Inflammatory macrophage (primary cell): Measurements from ENCODE around the gene SNRPA1.
"Not testable (repeated sequence)": the region's sequence is repeated elsewhere in the genome, so short reads cannot be mapped to it uniquely, and the experiment has no call there.

Experiments used
- DNase-seq, 2 donors: peaks; one replicate each; pipeline ENCODE4 v3.0.0-alpha.2; 2020 to 2022

SNRPA1 gene

DNA sequence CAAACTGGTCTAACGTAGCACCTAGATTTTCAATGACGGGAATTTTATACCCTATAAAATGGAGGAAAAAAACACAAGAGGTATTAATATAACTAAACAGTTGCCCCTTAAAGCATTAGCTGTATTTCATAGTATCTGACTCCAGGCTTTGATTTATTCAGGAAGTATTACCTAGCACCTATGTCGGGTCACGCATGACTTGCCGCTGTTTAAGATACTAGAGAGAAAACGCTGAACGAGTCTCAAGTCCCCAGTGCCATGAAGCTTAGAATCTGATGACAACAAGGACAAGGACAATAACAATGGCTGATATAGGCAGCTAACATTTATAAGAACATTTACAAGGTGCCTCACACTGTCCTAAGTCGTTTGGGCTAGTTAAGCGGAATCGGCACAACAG is 1.9 kb downstream of the SNRPA1 start:
- DNase-seq, result no peak

DNA sequence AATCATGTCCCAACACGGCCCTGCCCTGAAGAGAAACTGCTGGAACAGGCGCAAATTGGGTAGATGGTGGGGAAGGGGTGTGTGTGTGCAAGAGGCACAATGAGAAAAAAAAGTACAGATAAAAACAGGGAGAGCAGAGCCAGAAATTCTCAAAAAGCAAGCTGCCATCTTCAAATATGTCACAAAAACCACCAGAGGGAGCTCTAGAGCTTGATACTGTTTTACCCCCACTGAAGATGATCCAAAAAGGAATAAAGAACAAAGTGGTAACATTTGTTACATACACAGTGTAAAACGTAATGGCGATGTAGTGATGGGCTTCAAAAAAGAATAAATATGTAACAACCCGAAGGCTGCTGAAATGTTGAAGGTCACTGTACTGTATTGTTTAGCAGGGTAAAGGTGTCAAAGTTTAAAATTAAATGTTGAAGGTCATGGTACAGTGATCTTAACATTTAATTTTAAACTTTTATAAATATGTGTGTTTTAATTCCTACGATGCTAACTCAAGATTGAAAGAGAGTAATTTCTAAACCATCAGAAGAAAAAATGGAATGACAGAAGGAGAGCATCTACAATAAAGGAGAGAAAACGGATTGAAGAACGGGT is 6.0 kb downstream of the SNRPA1 start:
- peak; percentile 47 to 75 for DNase-seq

DNA sequence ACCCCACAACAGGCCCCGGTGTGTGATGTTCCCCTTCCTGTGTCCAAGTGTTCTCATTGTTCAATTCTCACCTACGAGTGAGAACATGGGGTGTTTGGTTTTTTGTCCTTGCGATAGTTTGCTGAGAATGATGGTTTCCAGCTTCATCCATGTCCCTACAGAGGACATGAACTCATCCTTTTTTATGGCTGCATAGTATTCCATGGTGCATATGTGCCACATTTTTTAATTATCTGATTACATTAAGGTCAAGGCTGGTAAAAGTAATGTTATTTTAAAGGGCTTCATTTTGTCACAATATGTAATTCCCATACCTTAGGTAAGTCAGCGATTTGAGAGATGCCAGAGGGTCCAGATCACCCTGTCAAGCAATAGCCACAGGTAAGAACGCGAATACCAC is 7.7 kb downstream of the SNRPA1 start:
- DNase-seq, result not testable (repeated sequence)

DNA sequence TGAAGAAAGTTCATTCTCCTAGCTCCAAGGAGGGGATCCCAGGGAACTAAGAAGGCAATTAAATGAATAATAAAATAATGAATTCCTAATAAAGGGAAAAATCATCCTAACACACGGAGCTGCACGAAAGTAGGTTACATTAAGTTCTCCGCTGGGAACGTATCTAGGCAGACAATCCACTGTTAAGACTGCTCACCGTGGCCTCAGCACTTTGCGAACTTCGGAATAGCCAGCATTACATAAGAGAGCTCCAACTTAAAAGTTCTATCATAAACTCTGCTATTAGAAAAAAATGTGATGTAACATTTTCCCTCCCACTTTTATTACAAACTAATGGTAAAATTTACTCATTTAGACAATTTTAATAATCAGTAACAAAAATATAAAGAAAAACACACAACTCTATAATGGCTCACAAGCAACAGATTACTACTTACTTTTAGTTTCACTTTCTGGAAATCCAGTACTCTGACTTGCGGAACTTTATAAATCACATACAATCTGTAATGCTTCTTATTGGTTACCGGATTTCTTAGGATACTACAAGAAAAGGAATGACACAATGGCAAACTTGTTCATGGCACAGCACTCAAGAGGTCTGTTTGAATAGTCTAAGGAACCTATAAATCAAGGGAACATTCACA is 8.5 kb downstream of the SNRPA1 start:
- no peak for DNase-seq

DNA sequence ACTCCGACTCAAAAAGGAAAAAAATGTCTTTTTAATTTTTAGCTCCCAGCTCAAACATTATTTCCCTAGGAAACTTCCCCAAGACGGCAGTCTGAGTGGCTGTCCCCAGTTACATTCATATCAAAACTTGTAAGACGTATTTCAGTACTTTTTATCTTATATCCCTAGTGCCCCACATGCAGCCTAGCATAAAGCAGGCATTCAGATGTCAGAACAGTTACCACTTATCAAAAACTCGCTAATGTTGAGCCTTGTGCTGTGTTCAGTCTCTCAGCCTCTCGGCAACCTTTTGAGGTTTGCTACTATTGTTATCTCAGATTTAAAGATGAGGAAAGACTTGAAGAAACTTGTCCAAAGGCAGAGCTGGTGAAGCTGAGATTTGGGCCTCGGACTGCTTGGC is 11.1 kb downstream of the SNRPA1 start:
- DNase-seq, result no peak

DNA sequence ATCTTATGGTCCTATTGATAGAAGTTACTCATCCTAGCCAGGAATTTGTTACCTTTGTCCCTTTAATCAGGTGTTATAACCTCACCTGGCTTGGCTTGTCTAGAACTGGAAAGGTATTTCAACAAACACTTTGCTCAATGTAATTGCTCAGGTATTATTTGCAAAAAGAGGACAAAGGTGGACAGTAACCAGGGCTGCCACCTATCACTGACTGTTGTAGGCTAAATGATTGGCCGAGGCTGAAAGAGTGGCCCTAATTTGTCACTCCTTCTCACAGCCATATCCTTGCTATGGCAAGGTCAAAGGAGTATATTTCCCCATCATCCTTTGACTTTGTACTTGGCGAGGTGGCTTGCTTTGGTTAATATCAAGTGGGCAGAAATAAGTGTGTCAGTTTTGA is 15.0 kb downstream of the SNRPA1 start:
- no peak for DNase-seq

DNA sequence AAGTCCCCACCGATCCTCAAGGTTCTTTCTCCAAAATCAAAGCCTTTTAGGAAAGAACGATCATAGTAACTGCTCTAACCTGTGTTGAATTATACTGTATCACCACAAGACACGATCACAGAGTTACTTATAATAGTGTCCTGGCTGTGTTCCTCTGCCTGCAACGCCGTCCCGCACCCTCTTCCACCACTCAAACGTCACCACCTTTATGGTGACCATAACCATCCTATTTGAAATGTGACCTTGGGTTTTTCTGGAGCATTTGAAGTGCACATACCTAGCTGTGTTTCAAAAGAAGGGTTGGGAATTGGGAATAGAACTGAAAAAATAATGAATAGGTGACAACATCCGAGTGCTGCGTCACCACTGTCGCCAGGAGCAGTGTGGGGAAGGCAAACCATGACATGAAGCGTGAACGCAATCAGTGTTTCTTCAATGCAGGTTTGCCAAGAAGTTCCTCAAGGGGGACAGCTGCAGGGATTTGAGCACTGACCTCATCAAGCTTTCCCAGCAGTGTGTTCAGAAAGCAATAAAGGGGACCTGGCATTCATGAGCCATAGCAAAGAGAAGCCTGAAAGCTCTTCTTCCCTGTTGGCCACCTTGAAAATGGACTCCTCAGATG is 17.0 kb downstream of the SNRPA1 start:
- no peak for DNase-seq

DNA sequence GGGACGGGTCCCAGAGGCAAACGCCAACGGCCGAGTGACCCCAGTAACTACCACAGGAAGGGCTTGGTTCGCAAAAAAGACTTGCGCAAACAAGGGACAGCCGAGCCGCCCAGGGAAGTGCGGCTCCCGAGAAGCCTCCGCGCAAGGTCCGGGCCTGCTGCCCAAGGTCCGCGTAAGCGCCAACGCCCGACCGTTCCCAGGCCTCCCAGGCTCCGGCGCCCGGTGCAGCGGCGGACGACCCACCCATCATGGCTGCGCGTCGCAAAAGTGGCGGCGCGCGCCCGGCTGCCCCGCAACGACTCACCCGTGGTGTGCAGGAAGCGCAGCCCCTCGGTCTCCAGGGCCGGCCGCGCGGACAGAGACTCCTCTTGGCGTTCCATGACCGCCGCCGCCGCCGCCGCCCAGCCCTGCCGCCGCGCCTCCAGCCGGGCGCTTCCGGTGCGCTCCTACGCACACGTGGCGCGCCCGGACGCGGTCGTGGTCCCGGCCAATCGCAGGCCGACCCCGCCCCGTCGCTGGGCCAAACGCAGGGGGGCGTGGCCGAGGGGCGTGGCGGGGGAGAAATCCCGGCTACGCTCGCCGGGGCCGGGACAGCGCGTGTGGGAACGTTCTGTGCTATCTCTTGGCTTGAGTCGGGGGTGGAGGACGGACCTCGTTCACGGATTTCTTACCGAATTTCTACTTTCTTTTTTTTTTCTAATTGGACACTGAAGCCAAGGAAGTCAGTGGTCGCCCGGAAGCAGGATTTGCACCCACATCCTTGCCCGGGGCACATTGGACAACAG is 17.8 kb downstream of the SNRPA1 start, which contains the start of gene SELENOS:
Gene SELENOS (minus strand): TSS at position 448 of the 785 bp plus-strand sequence. CDS start 68 bp downstream, at position 380.
- peak; percentile 91 to 96 for DNase-seq

DNA sequence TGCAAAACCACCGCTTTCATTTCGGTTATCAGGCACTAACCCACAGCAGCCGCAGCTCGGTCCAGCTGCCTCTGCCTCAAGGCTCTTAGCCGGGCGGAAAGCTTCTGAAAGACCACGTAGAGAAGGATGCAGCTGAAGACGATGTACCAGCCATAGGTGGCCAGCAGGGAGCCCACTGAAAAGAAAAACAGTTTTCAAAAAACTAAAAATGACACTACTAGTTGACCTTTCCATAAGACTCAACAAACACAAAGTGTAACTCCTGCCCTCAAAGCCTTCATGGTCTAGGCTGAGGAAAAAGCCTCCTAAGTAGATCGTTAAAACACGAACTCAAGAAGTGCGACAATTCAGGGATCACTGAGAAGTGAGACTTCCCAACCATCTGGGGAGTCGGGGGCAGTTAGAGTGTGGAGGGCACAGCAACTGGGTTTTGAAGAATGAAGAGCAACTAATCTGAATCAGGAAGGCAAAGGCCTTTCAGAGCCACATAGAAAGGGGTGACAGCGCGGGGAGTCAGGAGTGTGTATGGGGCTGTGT is 18.5 kb downstream of the SNRPA1 start:
- peak in 1 of 2 donors; percentile 15 for DNase-seq

DNA sequence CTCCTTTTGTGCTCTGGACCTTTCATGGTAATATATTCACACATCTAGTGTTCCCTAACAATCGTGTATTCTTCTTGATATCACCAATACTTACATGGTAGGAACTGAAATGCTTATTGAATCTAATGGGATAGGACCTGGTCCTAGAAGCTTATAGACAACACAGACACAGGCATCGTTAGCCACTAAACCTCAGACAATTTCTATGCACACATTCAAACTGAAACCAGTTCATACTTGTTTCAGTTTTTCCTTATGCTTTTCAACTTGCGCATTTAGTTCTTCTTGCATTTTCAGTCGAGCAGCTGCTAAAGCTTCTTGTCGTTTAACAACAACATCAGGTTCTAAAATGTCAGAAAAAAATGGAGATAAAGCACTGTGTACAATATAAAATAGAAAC is 20.0 kb downstream of the SNRPA1 start:
- DNase-seq, result no peak

DNA sequence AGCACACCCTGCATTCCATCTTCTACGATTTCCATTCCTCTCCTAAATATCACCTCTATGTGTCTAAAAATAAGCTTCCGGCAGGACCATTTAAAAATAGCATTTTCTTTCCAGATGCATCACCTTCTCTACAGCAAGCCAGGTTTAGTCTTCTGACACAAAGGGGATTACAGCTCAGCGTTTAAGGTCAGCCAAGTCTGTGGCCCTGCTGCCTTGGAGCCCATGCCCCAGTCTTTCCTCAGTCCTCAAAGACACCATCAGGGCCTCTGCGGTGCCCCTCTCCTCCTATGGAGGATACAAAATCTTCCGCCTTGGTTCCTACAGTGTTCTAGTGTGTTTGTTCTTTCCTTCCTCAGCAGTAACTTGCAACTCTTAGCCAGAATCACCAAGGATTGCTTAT is 21.5 kb downstream of the SNRPA1 start:
- DNase-seq, result no peak

DNA sequence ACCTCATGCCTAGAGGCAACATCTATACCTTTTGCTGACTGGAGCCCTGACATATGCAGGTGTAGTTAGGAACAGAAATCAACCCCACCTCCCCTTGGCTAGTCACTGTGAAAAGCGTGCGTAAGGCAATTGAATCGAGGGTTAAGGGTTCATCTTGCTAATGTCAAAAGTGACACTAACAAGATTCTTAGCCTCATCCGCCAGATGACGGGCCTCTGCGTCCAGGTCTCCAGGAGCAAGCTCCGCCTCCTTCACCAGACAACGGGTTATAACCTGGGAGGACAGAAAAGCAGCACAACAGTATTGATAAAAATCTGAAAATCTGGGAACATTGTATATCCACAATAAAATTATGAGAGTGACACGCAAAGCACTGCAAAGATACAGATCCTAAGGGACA is 22.5 kb downstream of the SNRPA1 start:
- no peak for DNase-seq

DNA sequence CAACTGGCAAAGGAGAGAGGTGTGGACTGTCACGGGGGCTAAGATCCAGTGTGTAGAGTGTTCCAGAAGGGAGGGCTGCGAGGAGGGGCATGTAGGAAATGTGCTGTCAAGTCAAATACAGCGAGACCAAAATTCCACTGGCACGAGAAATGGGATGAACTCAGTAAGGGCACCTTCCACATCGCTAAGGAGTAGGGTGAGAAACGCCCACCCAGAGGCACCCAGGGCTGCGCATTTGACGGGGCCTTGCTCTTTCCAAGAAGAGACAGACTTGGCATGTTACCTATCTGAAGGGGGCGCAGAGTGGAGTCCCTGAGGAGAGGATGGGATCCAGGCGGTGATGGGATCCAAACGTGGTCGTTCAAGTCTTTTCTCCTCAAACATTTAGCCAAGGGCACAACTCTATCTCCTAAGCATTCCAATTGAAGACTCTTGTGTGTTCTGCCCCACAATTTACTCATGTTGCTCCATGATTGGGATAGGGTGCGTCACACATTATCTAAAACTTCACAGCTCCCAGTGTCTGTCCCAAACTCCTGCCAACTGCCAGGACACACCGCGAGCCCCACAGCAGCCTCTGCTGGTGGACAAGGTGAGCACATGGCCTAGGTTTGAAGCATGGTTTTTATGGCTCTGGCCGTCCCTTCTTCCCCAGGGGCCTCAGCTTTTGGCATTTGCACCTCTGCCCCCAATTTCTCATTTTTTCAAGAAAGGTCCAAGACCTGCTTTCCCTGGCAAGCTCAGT is 25.4 kb downstream of the SNRPA1 start:
- DNase-seq, result no peak

DNA sequence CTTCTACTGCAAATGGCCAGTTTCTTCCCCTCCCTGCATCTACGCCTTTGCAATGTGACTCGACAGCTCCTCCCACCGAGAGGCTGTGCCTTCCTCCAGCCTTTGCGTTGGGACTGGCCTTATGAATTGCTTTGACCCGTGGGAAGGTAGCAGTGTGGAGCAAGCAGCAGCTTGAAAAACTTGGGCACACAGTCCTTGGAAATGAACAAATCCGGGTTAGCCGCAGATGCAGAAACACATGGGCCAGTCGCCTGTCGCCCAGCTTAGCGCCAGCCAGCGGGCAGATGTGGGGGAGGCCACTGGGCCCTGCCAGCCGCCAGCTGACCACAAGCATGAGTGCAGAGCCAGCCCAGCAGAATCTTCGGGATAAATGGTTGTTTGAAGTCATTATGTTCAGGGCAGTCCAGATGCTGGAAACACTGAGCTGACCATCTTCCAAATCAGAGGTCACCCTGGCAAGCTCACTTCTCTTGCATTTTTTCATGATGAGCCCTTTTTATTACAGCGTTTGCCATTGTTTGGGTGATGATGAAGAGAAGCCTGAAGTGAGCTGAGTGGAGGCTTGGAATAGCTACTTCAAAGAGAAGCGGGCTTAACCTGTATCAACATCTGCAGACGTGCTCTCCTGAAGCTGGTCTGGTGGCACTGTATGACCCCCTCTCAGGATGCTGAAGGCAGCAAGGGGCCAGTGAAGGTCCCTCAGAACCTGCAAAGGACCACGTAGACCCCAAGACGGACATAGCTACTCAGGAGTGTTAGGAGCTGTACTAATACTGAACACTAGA is 27.5 kb downstream of the SNRPA1 start:
- peak in 1 of 2 donors; percentile 21 for DNase-seq

DNA sequence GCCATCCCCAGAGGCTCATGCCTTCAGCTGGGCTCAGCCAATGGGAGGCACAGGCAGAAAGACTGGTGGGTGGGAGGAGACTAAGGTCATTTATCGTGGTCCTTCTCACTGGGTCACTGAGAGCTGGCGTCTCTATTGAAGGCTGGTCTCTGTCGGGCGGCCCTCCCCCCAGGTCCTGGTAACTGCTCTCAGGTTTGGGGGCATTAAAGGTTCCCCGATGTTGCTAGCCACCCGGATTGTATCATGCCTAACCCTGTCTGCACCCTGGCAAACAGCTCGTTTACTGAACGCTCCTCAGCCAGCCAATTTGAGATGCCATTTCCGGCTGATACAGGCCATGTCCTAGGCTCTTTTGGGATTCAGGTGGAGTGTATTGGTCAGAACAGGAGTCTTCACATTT is 28.3 kb downstream of the SNRPA1 start:
- no peak for DNase-seq

DNA sequence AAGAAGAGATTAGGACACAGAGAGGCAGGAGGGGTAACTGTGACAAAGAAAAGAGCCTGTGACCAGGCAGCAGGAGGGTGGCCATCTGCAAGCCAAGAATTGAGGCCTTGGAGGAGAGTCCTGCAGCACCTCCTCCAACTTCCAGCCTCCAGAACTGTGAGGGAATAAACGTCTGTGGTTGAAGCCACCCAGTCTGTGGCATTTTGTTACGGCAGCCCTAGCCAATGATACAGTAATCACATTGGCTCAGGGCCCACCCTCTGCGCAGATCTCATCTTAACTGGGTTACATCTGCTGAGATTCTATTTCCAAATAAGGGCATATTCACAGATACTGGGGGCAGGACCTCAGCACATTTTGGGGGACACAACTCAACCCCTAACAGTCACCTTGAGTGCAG is 29.0 kb downstream of the SNRPA1 start:
- no peak for DNase-seq

DNA sequence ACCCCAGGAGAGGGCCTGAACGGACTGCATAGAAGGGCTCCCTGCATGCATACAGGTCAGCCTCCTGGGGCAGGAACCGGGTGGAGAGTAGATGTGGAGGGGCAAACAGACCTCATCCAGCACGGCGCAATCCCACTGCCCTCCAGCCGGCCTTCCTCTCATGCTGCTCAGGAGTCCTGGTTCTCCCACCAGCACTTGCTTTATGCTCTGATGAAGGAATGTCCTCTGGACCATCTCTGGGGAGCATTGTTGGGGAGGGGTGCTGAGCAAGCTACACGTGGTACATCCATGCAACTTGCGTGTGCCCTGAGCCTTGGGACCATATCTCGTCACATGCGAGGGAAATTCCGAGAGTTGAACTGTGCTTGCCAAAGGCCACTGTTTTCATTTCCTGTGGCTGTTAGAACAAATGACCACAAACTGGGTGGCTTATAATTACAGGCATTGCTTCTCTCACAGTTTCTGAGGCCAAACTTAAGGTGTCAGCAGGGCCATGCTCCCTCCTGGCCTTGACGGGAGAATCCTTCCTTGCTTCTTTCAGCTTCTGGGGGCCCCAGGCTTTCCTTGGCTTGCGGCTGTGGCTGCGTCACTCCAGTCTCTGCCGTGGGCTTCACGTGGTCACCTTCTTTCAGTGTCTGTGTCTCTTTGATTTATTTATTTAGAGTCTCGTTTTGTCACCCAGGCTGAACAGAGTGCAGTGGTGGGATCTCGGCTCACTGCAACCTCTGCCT is 30.0 kb downstream of the SNRPA1 start:
- DNase-seq, result no peak

DNA sequence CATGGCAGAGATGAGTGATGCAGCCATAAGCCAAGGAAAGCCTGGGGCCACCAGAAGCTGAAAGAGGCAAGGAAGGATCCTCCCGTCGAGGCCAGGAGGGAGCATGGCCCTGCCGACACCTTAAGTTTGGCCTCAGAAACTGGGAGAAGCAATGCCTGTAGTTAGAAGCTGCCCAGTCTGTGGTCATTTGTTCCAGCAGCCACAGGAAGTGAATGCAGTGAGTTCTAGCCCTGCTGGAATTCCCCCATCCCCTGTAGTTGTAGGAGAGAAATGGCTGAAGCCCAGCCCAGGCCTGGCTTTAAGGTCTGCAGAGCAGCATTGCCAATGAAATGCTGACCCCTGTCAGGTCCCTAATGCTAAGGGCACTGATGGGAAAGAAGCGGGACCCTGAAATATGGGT is 31.0 kb downstream of the SNRPA1 start:
- DNase-seq, result no peak

DNA sequence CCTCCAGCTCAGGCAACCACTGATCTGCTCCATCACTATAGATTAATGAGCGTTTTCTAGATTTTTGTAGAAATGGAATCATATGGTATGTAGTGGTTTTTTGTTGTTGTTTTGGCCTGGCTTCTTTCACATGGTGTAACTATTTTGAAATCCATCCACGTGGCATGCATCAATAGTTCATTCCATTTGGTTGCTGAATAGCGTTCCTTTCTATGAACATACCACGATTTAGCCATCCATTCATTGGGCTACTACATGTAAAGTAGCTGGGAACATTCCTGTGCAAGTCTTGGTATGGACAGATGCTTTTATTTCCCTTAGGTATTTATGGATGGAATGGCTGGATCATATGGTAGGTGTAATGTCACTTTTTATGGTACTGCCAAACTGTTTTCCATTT is 32.5 kb downstream of the SNRPA1 start:
- DNase-seq, result no peak

DNA sequence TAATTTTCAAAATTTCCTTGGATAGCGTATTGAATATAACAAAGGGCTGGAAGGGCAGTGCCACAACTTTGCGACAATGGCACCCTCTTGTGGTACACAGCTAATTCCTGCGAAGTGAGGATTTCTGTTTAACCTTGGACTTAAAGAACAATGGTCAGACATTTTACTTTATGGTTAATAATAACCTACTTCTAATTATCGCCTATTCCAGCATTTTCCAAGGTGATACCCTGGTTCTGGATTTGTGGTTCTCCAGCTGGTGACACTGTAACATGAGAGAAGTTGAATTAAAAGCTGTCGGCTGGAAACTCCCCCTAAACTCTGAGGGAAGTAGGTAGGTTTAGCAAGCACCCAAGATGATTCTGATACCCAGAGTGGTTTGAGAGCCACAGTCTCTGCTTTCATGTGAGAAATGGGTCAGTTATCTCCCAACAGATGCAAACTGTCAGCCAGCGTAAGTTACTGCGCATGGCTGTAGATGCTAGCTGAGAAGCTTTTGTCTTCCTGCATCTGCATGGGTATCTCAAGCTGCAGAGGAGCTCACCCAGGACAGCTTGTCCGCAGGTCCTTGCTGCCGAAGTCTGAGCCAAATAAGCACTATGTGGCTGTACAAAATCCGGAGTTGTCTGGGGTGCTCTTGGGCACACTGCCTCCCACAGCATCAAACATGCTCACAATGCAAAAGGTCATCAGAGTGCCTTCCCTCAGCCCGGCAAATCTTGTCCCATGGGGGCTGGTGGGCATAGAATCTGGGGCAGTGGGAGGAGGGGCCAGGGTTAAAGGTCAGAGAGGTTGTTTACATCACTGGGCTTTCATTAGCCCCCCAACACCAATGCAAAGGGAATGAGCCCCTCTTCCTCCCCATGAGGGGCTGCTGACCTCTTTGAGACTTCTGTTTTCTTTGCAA is 36.6 kb downstream of the SNRPA1 start:
- peak; percentile 72 to 77 for DNase-seq
